GM10248 (cell line): ENCODE data around the gene PAPLN.

Experiments
- CTCF ChIA-PET: fragments of 300-600 bp; sonication (Branson Sonifier 250); formaldehyde crosslinking; extraction: SDS; loops from one replicate; lab custom pipeline; 2021; ENCODE audit warnings: antibody characterized with exemption; lab: Yijun Ruan, JAX
- POLR2A ChIA-PET: fragments of 350-650 bp; sonication (Branson Sonifier 250); formaldehyde crosslinking; extraction: SDS; loops from one replicate; lab custom pipeline; 2020; ENCODE audit warnings: antibody characterized with exemption; lab: Yijun Ruan, JAX
- DNase-seq: peaks from one replicate; pipeline ENCODE4 v3.0.0; 2012; ENCODE audit errors: extremely low spot score
- CTCF ChIP-seq: IDR thresholded peaks from 2 replicates; pipeline ENCODE4 v1.5.1; 2012; ENCODE audit warnings: mild to moderate bottlenecking, low read depth; ENCODE audit errors: extremely low read depth, missing control alignments, control extremely low read depth

Gene PAPLN

GRCh38 chr14:73246387-73247150, 9.3 kb downstream of the PAPLN start:
- CTCF ChIA-PET: interaction anchor here (1.3 to 3.2 kb wide), 2 partner anchors 15 to 17 kb away, joined by 3 to 16 read pairs; no protein-coding TSS in a partner anchor

GRCh38 chr14:73248108-73248868, 11.0 kb downstream of the PAPLN start:
- ChIA-PET POLR2A (no interaction called here), CTCF (interaction anchor here (0.7 to 0.8 kb wide), 2 partner anchors 10 to 14 kb away, joined by 3 read pairs; no protein-coding TSS in a partner anchor)
- TF ChIP-seq CTCF: no peak
- DNase-seq: no peak

More at GRCh38 chr14:73246387-73247150, 9.3 kb downstream of the PAPLN start:
- TF ChIP-seq CTCF: no peak
- POLR2A ChIA-PET: no interaction called here
- no peak for DNase-seq

- no peak for TF ChIP-seq CTCF
- CTCF ChIA-PET: interaction anchor here (0.7 to 0.8 kb wide), 2 partner anchors 9 to 14 kb away, joined by 3 read pairs; no protein-coding TSS in a partner anchor
- POLR2A ChIA-PET: no interaction called here
- no peak for DNase-seq
These were observed 11.8 kb downstream of the PAPLN start for GRCh38 chr14:73249108-73249507.

GRCh38 chr14:73249564-73250316, 12.4 kb downstream of the PAPLN start:
- ChIA-PET POLR2A (no interaction called here), CTCF (interaction anchor here (0.9 kb wide), 1 partner anchor 18 kb away, joined by 3 read pairs; no protein-coding TSS in a partner anchor)
- no peak for TF ChIP-seq CTCF
- no peak for DNase-seq

- POLR2A ChIA-PET: no interaction called here
- TF ChIP-seq CTCF: no peak
- no peak for DNase-seq
- CTCF ChIA-PET: interaction anchor here (0.9 kb wide), 1 partner anchor 19 kb away, joined by 3 read pairs; no protein-coding TSS in a partner anchor
These were observed 13.0 kb downstream of the PAPLN start for GRCh38 chr14:73250317-73250713.
